D721Med (cell line): Measurements from ENCODE around the gene NRXN3.

Source experiments
- DNase-seq: peaks from one replicate; pipeline ENCODE4 v3.0.0; 2011; ENCODE audit warnings: low spot score; ENCODE audit not compliant: insufficient read length
- FAIRE-seq: peaks from 2 replicates; lab custom pipeline; 2011; peaks lifted over from hg19 to GRCh38; lab: Jason Lieb, UNC
- TF ChIP-seq, protein P1 (sequence below): IDR thresholded peaks from 2 replicates; pipeline ENCODE4 v1.5.1; 2012; ENCODE audit warnings: mild to moderate bottlenecking, control low read depth; ENCODE audit not compliant: insufficient read depth; ENCODE audit errors: missing control alignments

Gene NRXN3

GRCh38 chr14:78690836-78691235, 520.7 kb downstream of the NRXN3 start:
- FAIRE-seq = no peak
- no peak for DNase-seq
- TF ChIP-seq, protein P1, sequence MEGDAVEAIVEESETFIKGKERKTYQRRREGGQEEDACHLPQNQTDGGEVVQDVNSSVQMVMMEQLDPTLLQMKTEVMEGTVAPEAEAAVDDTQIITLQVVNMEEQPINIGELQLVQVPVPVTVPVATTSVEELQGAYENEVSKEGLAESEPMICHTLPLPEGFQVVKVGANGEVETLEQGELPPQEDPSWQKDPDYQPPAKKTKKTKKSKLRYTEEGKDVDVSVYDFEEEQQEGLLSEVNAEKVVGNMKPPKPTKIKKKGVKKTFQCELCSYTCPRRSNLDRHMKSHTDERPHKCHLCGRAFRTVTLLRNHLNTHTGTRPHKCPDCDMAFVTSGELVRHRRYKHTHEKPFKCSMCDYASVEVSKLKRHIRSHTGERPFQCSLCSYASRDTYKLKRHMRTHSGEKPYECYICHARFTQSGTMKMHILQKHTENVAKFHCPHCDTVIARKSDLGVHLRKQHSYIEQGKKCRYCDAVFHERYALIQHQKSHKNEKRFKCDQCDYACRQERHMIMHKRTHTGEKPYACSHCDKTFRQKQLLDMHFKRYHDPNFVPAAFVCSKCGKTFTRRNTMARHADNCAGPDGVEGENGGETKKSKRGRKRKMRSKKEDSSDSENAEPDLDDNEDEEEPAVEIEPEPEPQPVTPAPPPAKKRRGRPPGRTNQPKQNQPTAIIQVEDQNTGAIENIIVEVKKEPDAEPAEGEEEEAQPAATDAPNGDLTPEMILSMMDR = no peak

- TF ChIP-seq, protein P1 = peak; percentile 80
- DNase-seq (no peak), FAIRE-seq (peak; percentile 93)
These were observed 527.2 kb downstream of the NRXN3 start for GRCh38 chr14:78697341-78697740.

DNA sequence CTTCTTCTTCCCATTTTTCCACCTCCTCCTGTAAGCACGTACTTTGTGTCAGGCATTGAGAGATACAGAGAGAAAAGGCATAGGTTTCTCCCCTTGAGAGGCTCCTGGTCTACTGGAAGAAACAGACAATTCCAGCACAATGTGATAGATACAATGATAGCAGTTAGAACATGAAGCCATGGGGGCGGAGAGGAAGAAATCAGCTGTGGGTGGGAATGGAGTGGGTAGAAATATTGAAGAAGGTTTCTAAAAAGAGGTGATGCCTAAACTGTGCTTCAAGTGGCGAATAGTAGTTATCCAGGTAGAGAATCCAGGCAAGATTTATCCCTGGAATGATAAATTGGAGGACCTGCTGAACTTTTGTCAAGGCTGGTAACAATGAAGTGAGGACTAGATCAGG, 528.8 kb downstream of the NRXN3 start:
- no peak for FAIRE-seq
- TF ChIP-seq, protein P1 = no peak

GRCh38 chr14:78700236-78700635, 530.1 kb downstream of the NRXN3 start:
- FAIRE-seq (no peak), DNase-seq (no peak)
- TF ChIP-seq, protein P1 = peak; percentile 17

More for the DNA sequence above, 528.8 kb downstream of the NRXN3 start:
- no peak for DNase-seq

- FAIRE-seq = no peak
- no peak for DNase-seq
These were observed 531.1 kb downstream of the NRXN3 start for GRCh38 chr14:78701246-78701645.

GRCh38 chr14:78704965-78705364, 534.8 kb downstream of the NRXN3 start:
- TF ChIP-seq, protein P1 = no peak
- FAIRE-seq (no peak), DNase-seq (no peak)

More at GRCh38 chr14:78701246-78701645, 531.1 kb downstream of the NRXN3 start:
- TF ChIP-seq, protein P1 = no peak

DNA sequence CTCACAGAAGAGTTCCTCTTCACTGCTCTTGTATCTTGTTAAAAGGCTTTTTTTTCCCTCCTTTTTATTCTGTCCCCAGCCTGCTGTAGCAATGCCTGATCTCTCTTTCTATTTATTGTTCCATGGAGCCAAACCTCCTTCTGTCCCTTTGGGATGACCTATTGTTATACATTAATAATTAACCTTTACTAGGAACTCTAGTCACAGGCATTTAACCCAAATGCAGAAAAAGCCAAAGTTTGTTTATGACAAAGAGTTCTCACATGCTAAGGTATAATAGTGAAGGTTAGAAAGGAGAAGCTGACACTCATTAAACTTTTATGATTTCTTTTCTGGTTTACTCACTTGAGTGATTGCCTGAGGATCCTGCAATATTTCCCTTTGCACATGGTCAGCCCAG, 535.8 kb downstream of the NRXN3 start:
- DNase-seq = no peak
- TF ChIP-seq, protein P1 = no peak
- FAIRE-seq = no peak
